Esophagus muscularis mucosa (tissue), 3 donors: ENCODE measurements around the gene MYO1D.

Source experiments
- POLR2A ChIP-seq: fragments of 450-650 bp; IDR thresholded peaks from one replicate; pipeline ENCODE4 v1.6.1; 2017; ENCODE audit warnings: antibody characterized with exemption, moderate library complexity, mild to moderate bottlenecking, low read depth
- POLR2AphosphoS5 ChIP-seq, 2 donors: sonication (generic); formaldehyde crosslinking; IDR thresholded peaks; one replicate each; pipeline ENCODE4 v1.6.1; 2017; ENCODE audit warnings: antibody characterized with exemption in 2 of 2
- TF ChIP-seq, protein P1 (sequence below), 3 experiments: fragments of 200-600 bp in 2 of 3; fragments of 450-650 bp in 1 of 3; sonication (generic) in 2 of 3; IDR thresholded peaks; one replicate each; pipeline ENCODE4 v1.5.1; 2017 to 2019; ENCODE audit warnings: antibody characterized with exemption in 3 of 3, mild to moderate bottlenecking in 2 of 3, moderate library complexity in 1 of 3

DNA sequence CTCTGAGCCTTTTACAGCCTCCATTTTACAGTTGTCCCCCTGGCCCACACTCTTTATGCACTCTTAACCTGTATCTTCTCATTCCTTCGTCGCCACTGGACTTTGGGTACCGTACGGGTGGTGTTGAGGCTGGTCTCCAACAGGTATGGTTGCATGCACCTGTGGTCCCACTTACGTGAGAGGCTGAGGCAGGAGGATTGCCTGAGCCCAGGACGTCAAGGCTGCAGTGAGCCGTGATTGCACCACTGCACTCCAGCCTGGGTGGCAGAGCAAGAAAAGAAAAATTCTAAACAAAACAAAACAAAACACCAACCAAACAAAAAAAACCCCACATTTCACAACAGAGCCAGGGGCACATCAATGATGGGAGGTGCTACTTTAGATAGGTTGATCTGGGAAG is 36.7 kb upstream of the MYO1D start:
- TF ChIP-seq, protein P1, sequence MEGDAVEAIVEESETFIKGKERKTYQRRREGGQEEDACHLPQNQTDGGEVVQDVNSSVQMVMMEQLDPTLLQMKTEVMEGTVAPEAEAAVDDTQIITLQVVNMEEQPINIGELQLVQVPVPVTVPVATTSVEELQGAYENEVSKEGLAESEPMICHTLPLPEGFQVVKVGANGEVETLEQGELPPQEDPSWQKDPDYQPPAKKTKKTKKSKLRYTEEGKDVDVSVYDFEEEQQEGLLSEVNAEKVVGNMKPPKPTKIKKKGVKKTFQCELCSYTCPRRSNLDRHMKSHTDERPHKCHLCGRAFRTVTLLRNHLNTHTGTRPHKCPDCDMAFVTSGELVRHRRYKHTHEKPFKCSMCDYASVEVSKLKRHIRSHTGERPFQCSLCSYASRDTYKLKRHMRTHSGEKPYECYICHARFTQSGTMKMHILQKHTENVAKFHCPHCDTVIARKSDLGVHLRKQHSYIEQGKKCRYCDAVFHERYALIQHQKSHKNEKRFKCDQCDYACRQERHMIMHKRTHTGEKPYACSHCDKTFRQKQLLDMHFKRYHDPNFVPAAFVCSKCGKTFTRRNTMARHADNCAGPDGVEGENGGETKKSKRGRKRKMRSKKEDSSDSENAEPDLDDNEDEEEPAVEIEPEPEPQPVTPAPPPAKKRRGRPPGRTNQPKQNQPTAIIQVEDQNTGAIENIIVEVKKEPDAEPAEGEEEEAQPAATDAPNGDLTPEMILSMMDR (IDR thresholded peaks at IDR 0.05), result no peak
- TF ChIP-seq POLR2A (no peak), POLR2AphosphoS5 (IDR thresholded peaks at IDR 0.05) (no peak)
